G401 (cell line): Measurements from ENCODE around the gene NDRG3. TPM values are rescaled to one million over a fixed set of nuclear protein-coding genes. Genes with fewer than 3 reads are reported as not detected.
"Not testable (repeated sequence)": the region's sequence is repeated elsewhere in the genome, so short reads cannot be mapped to it uniquely, and the experiment has no call there.

Experiments used
- DNase-seq: peaks from one replicate; pipeline ENCODE4 v3.0.0-alpha.2; 2015; ENCODE audit warnings: low spot score
- in situ Hi-C: cut with HindIII; loops from 2 replicates; pipeline ENCODE4 v1.10.0; 2016; ENCODE audit warnings: low sequenced_read_pairs, mixed read lengths
- total RNA-seq: library from RNA; depleted of rRNA; stranded (reverse); fragments of >200 nt; shearing (Covaris generic); gene quantifications from 2 replicates; pipeline ENCODE4 v1.2.3, GENCODE V29; 2014; rRNA removed

NDRG3 gene
- total RNA-seq, 1 experiment from 2014 or later: 34.6 TPM

DNA sequence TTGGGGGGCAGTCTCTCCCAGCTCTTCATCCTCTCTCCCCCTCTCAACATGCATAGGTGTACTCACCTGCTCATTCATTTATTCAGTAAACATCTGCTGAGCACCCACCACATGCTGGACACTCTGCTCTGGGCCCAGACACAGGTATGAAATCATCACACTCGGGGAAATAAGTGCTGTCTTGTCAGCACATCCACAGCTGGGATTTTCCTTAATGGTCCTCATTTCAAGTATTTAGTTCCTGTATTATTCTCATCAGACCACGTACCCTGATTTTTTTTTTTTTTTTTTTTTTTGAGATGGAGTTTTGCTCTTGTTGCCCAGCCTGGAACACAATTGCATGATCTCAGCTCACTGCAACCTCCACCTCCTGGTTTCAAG lies 121.0 kb downstream of the NDRG3 start:
- DNase-seq: no peak
- in situ Hi-C loops: no loop called here

DNA sequence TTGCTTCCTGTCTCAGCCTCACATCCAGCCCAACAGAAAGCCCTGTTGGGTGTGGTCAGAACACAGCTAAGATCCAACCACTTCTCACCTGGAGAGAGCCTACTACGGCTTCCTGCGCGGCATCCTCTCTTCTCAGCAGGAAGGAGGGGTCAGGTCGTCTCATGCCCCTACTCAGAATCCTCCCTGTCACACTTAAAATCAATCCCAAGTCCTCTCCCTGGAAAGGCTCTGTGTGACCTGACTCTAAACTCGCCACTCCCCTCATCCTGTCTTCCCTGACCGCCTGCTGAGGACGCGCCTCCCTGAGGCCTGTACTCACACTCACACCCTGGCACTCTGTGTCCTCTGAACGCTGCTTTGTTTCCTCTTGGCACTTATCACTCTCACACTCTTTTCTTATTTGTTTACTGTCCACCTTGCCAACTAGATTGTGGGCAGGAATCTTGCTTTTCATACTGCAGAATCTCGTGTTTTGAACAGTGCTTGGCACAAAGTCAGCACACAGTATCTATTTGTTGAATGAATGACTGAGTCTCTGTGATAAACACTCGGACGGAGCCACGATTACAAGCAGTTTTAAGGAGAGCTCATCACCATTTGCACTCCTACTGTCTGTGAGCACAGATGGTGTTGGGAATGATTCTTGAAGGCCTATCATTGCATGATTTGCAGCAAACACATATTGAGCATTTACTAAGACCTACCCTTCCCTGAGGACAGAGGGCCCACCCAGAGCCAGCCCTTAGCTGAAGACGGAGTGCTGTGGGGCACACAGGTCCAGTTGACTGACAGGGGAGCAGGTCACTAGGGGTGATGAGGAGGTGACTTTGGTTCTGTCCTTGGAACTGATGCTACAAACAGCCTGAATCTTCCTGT lies 121.6 kb downstream of the NDRG3 start:
- DNase-seq: no peak
- in situ Hi-C loops: no loop called here

DNA sequence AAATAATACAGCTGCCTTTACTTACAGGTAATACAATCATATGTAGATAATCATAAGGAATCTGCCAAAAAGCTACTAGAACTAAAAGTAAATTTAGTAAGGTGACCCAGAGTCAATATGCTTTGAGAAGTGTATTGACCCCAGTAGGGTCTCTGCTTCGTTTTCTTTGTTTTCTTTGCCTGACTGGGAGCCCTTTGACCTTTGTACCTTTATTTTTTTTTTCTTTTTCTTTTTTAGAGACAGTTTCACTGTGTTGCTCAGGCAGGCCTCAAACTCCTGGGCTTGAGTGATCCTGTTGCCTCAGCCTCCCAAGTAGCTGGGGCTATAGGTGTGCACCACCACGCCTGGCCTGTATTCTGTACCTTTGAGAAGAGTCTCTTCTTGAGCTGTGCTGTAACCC lies 122.4 kb downstream of the NDRG3 start:
- in situ Hi-C loops: no loop called here
- no peak for DNase-seq

DNA sequence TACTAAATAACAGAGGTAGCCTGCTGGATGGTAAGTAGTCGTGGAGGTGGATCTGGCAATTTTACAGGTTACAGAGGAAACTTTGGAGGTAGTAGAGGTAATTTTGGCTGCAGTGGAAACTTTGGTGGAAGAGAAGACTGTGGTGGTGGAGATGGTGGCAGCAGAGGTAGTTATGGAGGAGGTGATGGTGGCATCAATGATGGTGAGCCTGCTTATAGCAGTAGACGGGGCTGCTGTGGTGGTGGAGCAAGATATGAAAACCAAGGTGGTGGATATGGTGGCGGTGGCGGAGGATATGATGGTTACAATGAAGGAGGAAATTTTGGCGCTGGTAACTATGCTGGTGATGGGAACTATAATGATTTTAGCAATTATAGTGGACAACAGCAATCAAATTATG lies 125.0 kb downstream of the NDRG3 start:
- in situ Hi-C loops: no loop called here
- DNase-seq: no peak

DNA sequence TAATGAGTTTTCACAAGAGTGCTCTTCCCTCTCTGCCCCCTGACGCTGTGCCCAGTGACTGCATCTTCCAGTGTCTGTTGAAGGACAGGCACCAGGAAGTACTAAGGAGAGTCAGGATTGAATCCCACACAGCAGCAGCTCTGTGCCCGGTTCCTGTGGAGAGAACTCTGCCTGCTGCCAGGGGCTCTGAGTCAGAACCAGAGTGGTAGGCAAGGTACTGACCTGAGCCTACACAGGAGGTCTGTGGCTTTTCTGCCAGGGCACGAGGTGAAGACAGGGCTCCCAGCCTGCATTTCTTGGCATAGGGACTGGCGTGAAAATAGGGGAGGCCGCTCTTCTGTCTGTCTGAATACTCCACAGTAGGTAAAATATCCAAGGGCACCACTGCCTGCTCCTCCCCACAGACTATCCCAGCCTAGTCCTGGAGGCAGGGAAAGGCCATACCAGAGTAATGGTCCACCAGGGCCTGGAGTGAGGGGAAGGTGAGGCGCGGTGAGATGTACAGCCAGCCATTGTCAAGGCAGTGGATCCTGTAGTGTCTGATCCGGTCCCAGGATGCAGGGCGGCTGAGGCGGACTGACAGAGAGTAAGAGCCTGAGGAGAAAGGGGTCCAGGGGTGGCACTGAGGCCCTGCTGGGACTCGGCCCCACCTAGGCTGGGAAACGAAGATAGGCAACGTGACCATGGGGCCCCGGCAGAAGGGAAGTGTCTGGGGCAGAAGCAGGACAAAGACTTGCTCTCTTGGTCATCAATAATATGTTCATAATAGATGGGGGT lies 130.9 kb downstream of the NDRG3 start:
- DNase-seq: peak; percentile 88
- in situ Hi-C loops: no loop called here

DNA sequence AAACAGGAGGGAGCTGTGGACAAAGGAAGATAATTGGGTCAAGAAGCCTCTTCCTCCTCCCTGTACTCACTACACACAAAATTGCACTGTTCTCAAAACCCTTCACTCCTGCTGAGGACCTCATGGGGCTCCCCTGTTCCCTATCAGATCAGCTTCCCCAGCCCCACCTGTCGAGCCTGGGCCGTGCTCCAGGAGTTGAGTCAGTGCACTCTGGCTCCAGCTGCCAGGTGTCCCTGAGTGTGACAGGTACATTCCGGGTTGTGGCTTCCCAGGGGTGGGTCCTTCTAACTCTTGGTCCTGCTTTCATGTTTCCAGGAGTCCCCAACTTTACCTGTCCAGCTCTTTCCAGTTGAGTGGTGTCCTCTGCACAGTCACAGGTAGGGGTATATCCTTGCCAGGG lies 131.9 kb downstream of the NDRG3 start:
- DNase-seq: peak; percentile 35
- in situ Hi-C loops: no loop called here

DNA sequence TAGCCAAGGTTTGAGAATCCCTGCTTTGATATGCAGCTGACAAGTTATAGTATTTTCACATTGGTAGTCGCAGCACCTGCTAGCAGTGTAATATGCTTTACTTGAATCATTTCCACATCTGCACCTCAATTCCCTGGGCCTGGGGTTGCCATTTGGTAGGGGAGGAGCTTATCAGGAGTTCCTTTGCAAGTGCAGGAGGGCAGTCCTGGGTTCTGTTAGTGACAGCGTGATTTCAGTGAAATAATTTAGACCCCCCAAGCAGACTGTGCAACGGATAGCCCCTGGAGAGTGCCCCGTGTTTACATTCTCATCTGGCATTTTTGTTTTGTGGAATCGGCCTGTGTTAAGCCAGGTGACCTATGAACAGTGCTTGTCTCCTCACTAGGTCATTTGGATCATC lies 134.3 kb downstream of the NDRG3 start:
- DNase-seq: no peak
- in situ Hi-C loops: no loop called here

DNA sequence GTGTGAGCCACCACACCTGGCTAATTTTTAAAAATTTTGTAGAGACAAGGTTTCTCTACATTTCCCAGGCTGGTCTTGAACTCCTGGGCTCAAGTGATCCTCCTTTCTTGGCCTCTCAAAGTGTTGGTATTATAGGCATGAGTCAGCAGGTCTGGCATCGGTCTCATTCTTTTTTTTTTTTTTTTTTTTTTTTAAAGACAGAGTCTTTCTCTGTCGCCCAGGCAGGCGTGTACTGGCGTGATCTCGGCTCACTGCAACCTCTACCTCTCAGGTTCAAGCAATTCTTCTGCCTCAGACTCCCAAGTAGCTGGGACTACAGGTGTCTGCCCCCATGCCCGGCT lies 137.5 kb downstream of the NDRG3 start:
- DNase-seq, in situ Hi-C loops: not testable (repeated sequence)

DNA sequence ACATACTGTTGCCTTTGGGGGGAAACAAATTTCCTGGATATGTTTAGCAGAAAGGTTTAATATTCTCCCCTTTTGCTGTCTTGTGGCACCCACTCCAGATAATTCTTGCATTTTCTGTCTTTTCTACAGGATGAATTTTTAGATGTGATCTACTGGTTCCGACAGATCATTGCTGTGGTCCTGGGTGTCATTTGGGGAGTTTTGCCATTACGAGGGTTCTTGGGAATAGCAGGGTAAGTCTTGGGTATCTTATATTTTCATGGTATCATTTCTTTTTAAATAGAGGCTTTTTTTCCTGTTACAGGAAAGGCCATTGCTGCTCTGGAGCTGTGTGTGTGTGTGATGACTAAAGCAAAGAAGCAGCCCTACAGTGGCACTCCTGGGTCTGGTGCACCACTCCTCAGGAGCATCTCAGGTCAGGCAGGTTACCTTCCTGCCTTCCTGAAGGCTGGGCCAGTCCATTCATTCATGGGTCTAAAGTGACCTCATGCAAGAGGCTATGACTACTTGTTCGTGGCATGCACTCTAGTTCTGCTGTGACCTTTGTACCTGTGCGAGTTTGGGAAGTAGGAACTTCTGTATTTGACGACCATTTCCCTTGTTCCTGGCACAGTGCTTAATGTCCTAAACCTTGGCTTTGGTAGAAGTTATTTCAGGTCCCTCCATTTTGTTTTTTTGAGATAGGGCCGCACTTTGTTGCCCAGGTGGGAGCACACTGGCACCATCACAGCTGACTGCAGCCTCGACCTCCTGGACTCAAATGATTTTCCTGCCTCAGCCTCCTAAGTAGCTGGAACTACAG lies 138.1 kb downstream of the NDRG3 start:
- no peak for DNase-seq
- in situ Hi-C loops: no loop called here

DNA sequence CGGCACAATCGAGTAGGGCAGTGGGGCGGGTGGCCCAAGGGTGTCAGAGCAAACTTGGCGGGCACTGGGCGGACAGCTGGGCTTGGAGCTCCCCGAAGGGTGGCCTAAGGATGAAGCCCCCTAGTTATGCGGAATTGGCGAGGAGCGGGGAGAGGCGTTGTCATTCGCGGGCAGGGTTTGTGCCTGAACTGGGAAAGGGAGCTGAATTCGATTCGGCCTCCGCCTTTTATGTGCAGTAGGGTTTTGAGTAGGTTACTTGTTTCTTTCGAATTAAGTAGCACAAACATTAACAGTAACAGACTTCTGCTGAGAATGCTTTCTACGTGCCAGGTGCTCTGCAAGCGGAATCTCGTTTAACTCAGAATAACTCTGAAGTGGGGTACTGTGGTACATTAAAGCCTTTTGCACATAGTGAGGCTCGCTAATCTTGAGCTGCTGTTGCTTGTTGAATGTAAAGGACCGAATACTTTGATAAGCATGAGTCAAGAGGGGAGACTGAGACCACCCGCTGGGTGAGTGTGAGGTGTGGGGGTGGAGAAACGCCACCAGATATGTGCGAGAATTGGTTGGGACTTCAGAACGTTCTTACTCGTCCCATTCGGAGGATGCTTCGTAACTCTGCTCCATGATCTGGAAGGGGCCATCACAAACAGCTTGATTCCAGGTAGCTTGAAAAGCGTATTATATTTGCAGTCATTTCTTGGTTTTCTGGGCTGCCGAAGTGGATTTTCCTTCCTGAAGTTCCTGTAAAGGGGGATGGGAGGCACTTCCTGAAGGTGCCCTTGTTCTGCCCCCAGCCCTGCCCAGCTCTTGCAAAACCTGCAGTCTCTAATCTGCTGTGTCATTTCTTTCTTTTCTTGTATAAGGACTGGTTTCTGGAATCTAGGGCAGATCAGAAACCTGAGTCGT lies 139.5 kb downstream of the NDRG3 start:
- in situ Hi-C loops: no loop called here
- no peak for DNase-seq

DNA sequence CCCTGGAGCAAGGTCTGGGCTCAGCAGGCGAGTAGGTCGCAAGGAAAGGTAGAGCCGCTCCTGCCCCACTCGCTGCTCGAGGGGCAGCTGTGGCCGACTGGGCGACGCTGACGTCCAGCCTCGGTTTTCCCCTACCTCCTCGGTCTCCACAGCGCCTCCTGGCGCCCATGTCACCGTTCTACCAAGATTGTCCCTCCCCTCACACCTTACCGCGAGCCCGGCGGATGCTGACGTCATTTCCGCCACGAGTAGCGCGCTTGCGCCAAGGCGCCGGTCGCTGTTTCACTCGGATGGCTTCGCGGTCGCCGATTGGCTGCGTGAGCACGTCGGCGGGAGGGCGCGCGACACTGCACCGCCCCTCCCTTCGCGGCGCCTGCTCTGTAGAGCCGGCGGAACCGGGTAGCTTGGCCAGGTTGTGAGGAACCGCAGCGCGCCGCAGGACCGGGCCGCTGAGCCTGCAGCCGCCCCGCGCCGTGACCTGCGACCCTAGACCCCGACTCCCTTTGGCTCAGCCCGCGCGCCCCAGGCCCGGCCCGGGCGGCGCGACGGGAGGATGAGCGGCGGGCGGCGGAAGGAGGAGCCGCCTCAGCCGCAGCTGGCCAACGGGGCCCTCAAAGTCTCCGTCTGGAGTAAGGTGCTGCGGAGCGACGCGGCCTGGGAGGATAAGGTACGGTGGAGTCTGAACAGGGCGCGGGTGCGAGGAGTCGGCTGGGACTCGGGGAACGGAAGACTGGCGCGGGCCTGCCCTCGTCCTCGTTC lies 140.3 kb downstream of the NDRG3 start, which contains the start of gene RAB5IF:
TSS of gene RAB5IF (plus strand) at position 381 of the 759 bp plus-strand sequence. CDS start at position 554, 173 bp downstream.
- DNase-seq: peak; percentile 94
- in situ Hi-C loops: no loop called here

DNA sequence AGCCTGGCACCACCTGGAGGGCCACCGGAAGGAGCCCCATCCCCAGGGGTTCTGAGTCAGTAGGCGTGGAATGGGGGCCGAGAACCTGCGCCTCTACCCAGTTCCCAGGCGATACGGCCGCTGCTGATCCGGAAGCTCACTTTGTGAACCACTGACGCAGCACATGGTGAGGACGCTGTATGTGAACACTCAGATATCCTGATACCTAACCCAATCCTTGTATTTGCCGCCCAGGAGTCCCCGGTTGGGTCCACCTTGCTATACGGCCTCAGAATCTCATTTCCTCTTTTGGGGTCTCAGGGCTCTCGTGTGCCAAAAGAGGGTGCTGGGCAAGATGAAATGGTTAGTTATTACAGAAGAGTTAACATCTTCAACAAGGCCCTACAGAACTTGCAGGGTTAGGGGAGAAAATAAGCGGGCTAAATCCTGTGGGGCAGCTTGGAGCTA lies 140.9 kb downstream of the NDRG3 start:
- in situ Hi-C loops: no loop called here
- DNase-seq: no peak

Other genes starting within 250 kb of the NDRG3 start
- 28.2 and 41.4 TPM in 2 replicates for gene MYL9, start 204.6 kb downstream of the NDRG3 start, total RNA-seq
- 17.0 and 17.2 TPM in 2 replicates for gene TGIF2, start 172.5 kb downstream of the NDRG3 start, total RNA-seq
- gene RAB5IF, start 140.3 kb downstream of the NDRG3 start, total RNA-seq: 162 and 192 TPM in 2 replicates
- gene SLA2, start 99.9 kb downstream of the NDRG3 start, total RNA-seq: 0.10 TPM in 1 of 2 replicates, not detected in the other
- gene DSN1, start 27.7 kb upstream of the NDRG3 start, total RNA-seq: 31.0 and 31.1 TPM in 2 replicates
- gene TLDC2, start 130.0 kb upstream of the NDRG3 start, total RNA-seq: 0.14 and 1.2 TPM in 2 replicates
- gene SAMHD1, start 205.6 kb upstream of the NDRG3 start, total RNA-seq: 30.0 and 31.2 TPM in 2 replicates